T-helper 17 cell (primary cell): Measurements from ENCODE around the gene KBTBD7. TPM values are rescaled to one million over a fixed set of nuclear protein-coding genes. Genes with fewer than 3 reads are reported as not detected.

Source experiments
- ATAC-seq: fragments of 150-1000 bp; cut with Tn5 transposase; 2 replicates; pipeline ENCODE4 v1.10.0; 2021; ENCODE audit warnings: mild to moderate bottlenecking, moderate library complexity
- DNase-seq, 3 donors: peaks; one replicate each; pipeline versions ENCODE4 v3.0.0 to v3.0.0-alpha.2; 2020 to 2021
- H3K9me3 ChIP-seq: one replicate; pipeline ENCODE4 v1.7.0; 2013; ENCODE audit warnings: low read length, mild to moderate bottlenecking; ENCODE audit not compliant: control insufficient read depth, poor library complexity, severe bottlenecking
- H3K27ac Mint-ChIP-seq: one replicate; pipeline ENCODE4 v1.8.0; 2022; ENCODE audit warnings: mild to moderate bottlenecking, moderate library complexity, mixed read lengths
- H3K27me3 Mint-ChIP-seq: one replicate; pipeline ENCODE4 v1.8.0; 2022; ENCODE audit warnings: mixed read lengths
- H3K36me3 Mint-ChIP-seq: one replicate; pipeline ENCODE4 v1.8.0; 2022; ENCODE audit warnings: low read depth, mixed read lengths
- H3K4me1 Mint-ChIP-seq: one replicate; pipeline ENCODE4 v1.8.0; 2022; ENCODE audit warnings: mild to moderate bottlenecking, mixed read lengths
- H3K4me3 Mint-ChIP-seq: one replicate; pipeline ENCODE4 v1.8.0; 2022; ENCODE audit warnings: mild to moderate bottlenecking, moderate library complexity, mixed read lengths
- total RNA-seq, 4 donors: library from RNA in 2 of 4; stranded (reverse) in 2 of 4; gene quantifications; one replicate each; pipeline ENCODE4 v1.2.3 and lab custom pipeline; 2022 to 2026

The KBTBD7 gene
- total RNA-seq, 2 donors from 2014 or later, result 2.7 to 3.0 TPM

DNA sequence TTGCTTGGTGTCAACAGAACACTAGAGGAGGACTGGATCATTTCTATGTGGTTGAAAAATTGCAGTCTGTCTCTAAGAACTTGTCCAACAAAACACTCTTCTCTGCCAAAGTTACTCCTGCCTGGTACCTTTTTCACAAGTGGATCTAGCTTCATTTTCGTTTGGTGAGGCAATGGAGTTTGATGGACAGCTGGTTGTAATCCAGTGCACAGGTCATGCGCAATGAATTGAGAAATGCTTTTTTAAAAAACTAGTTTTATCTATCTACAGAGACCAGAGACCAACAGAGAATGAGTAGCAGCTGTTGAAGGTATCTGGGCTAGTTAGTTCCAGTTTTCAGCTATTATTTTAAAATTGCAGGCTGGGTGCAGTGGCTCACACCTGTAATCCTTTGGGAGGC lies 49.8 kb downstream of the KBTBD7 start:
- Mint-ChIP-seq H3K4me1 (no peaks in the 10 kb centered on the region), H3K27ac (no peak overlapping the region), H3K4me3 (no peak overlapping the region), H3K27me3 (no peaks in the 10 kb centered on the region), H3K36me3 (no peaks in the 10 kb centered on the region)
- ATAC-seq, result no peak
- H3K9me3 ChIP-seq, result peaks cover 10% of the 10 kb centered on the region
- no peak for DNase-seq

Other genes starting within 250 kb of the KBTBD7 start
- gene ELF1, start 175.3 kb downstream of the KBTBD7 start, total RNA-seq, result 100 to 1,000 TPM; 197 to 232 TPM
- gene WBP4, start 133.1 kb downstream of the KBTBD7 start, total RNA-seq, result 1 to 10 TPM; 4.4 to 5.3 TPM
- gene KBTBD6, start 61.8 kb downstream of the KBTBD7 start, total RNA-seq, result 1 to 10 TPM; 4.7 to 4.9 TPM
- 10 to 100 TPM; 13.8 to 17.7 TPM for gene MTRF1, start 69.0 kb upstream of the KBTBD7 start, total RNA-seq
- gene NAA16, start 116.7 kb upstream of the KBTBD7 start, total RNA-seq, result 10 to 100 TPM; 38.3 to 41.5 TPM